Activated CD4-positive, alpha-beta T cell treated with anti-CD3 and anti-CD28 coated beads, Interleukin-2, amount 50 U/mL, for 1 hour (primary cell): ENCODE data around the gene PBX3.

Source experiments
- DNase-seq: peaks from one replicate; pipeline ENCODE4 v3.0.0-alpha.2; 2020

PBX3 gene

DNA sequence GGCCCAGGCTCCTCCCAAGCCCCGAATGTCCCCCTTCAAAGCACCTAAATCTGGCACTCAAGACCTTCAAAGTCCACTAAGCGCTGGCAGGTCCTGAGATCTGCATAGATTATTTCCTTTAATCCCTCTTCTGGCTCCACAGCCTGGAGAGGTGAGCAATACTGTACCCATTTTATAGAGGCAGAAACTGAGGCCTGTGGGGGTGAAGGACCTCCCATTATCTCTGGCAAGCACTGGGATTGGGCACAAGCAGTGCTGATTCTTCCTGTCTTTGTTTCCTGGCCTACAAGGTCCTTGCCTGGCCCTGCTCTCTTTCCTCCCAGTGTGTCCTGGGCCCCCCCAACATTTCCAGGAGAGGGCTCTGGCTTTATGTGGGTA is 252.3 kb downstream of the PBX3 start:
- DNase-seq, result no peak

DNA sequence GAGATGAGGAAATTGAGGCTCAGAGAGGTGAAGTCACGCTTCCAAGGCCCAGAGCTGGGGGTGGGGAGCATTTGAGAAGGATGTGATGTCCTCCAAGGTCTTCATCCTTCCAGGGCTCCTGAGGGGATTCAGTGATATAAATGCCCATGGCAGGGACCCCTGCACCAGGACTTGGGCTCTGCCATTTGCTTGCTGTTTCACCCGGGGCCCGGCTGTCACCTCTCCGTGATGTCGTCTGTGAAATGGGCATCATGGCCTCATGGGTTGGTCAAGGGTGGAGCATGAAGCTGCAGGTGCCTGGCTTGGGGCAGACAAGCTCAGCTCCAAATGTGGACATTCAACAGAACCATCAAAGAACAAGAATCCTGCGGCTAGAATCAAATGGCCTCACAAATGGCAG is 253.1 kb downstream of the PBX3 start:
- DNase-seq, result no peak

DNA sequence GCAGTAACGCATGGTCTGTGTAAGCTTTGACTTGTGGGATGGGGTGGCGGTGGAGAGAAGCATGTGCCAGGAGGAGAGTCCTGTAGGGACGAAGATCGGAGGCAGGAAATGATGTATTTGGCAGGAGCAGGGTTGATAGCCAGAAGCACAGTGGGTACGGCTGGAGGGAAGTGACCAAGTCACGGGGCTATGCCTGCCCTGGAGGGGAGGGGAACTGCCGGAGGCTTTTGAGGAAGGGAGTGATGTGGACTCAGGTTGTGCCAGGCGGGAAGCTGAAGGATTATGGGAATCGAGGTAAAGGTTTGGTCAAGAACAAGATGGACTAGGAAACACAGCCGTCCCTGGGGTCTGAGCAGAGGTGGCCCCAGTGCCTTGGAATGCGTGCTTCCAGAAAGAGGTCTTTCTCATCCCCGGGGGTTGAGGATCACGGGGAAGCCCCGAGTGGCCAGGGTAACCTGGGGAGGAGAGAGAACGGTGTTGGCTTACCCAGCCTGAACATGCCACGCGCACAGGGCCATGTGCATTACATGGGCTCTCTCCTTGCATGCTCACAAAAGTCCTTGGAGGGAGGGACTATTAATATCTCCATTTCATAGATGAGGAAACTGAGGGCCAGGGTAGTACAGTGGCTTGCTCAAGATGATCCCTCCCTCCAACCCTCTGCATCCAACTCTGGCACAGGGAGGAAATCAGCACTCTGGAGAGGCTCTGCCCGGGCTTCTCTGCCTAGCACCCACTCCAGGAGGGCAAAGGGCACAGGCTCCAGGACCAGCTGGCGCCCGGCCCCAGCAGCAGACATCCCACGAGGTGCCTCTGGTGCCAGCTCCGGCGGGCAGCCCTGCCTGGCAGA is 253.8 kb downstream of the PBX3 start:
- no peak for DNase-seq

DNA sequence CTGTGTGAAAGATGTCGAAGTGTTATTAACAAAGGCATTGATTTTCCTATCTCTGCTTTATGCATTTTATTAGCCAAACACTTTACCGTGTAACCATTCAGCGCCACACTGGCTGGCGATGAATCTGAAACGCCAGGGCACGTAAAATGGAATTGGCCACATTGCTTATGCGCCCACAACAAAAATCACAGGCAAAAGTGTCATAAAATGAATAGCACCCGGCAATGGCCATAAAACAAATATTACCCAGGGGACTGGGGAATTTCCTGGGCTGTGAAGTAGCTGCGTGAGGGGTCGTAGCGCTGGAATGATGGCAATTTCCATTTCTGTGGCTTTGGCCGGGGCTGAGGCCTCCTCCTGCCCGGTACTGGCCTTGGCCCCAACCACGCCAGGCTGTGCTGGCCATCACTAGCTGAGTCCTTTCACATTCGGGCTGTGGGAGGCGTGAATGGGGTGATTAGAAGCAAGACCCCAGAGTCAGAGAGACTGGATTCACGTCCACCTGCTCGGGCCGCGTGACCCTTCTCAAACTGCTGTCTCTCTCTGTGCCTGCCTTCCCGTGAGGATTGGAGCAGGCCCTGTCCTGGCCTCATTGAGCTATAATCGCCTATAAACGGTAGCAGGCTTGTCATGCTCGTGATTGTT is 254.5 kb downstream of the PBX3 start:
- no peak for DNase-seq

DNA sequence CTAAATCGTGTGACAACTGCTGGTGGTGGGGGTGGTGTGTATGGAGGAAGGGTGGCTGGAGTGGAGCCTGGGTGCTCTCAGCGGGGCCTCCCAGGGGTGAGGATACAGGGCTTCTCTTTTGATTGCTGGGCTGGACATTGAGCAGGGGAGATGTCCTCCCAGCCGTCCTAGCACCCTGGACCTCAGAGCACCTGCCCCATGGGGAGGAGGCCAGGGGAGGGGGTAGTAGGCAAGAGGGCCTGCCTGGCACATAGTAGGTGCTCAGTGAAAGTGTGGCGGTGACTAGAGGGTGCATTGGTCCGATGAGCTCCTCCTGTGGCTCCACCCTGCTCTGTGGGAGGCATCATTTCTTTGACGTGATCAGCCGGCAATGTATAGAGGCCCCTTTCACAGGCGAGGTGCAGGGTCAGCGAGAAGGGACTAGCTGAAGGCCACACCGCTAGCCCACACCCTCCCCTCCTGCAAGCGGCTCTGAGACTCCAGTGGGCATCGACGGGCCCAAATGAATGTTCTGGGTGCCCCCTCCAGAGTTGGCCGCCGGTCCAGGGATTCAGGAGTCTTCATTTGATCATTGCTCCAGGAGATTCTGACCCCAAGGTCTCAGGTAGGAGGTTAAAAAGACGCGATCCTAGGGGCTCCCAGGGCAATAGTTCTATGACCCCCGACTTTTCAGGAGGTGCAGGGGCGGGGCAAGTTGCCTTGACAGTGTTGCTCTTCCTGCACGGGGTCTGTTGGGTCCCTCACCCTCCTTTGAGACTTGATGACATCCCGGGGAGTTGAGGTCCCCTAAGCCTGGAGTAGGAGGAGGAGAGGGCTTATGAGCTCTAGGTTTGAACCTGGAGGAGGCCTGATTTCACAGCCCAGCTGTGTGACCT is 255.5 kb downstream of the PBX3 start:
- no peak for DNase-seq

DNA sequence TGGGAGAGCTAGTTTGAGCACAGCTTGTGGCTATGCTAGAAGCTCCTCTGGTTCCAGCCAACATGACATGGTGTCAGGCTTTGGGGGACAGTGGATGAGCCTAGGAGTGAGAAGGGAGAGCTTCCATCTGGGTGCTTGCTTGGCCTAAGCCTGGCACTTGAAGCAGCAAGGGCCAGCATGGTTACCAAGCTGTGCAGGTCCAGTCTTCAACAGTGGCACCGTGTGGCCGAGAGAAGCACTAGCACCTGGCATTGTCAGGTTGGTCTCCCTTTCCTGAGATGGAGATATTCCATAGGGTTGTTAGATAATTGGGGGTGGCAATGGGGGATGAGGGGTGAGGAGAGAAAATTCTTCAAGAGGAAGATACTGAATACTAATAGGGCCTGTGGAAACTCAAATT is 261.9 kb downstream of the PBX3 start:
- no peak for DNase-seq

DNA sequence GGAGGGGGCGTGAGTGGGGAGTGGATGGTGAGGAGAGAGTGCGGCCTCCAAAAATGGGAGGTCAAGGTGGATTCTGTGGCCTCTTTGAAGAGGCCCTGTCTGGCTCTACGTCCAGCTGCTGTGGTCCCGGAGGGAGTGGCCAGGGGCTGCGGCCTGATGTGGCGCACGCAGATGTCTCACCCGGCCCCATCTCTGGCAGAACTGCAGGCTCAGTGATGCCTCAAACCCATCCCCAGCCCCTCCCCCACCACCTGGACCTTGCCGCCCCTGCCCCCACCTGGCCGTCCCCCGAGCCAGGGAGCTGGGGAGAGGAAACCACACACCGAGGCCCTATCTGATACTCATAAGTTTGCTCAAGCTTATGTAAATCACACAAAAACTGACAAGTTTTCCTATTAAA is 267.6 kb downstream of the PBX3 start:
- no peak for DNase-seq

DNA sequence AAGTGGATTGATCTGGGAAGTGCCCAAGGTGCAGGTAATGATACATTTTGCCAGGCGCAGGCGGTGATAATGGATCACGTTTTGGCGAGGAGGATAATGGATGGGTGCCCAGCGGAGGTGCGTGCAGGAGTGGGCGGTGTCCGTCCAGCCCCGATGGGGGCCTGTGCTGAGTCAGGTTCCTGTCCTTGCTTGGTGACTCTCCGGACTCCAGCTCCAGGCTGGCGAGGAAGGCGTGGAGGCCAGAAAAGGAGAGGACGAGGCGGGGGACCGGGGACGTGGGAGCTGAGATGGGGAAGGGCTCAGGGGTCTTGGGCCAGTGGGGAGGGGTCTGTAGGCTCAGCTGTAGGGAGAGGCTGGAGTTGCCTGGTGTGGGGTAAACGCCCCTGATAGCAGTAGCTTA is 268.3 kb downstream of the PBX3 start:
- DNase-seq, result no peak

DNA sequence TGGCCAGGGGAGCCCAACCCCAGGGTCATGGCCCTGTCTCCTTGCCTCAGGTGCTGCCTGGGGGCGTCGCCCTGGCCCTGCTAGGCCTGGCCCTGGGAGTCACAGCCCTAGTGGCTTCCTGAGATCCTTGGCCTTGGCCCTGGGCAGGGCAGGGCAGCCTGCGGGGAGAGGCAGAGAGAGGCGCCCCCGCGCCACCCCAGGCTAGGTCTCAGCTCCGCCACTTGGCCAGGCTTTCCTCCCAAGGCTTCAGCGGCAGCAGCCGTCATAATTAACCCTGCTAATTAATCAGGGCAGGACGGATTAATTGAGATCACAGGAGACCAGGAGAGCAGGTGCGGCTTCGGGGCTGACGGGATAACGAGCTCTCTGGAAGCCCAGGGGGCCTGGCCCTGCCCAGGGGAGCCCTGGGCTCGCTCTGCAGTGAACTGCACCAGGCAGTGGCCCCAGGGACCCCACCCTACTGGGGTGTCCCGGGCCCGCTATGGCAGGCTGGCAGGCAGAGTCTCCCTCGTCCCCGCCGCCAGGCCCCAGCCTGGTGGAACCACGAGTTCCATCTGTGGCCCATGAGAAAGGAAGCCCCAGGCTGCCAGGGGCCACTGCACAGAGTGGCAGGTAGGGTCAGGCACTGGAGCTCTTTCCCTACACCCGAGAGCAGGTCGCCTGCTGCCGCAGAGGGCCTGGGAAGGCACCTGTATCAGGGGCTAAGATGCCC is 269.6 kb downstream of the PBX3 start:
- no peak for DNase-seq
